Ecto neural progenitor cell (in vitro differentiated cells): Measurements from ENCODE around the gene CBFB.

ENCODE experiments used
- DNase-seq: peaks from one replicate; pipeline ENCODE4 v3.0.0-alpha.2; 2018; ENCODE audit warnings: low spot score

The CBFB gene

DNA sequence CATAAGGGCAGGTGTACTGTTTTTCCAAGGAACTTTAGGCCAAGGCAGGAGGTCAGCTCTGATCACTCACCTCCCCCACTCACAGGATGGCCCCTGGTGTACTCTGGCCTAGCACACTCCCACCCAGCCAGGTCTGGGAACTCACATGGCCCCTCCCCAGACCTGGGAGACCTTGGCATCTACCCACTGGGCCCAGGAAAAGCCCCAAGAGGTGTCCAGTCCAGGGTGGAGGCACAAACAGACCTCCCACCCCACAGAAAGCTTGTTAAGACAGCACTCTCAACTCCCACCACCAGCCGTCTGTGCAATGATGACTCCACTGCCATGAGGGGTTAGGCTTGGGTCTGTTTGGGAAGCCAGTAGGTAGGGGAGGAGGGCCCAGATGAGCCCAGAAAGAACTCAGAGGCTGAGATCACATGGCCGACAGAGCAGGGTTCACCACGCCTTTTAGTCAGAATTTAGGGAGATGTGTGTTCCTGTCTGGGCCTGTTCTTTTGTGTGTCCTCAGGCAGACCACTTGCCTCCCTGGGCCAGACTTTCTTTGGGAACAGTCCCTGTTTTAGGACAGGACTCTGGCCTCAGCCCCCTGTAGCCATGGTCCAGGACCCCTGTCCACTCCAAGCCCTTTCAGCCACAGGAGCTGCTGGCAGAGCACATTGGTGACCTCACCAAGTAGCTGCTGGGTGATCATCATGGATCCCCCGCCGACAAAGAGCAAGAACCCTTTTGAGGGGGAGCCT lies 12.1 kb upstream of the CBFB start:
- DNase-seq, result peak; percentile 42

DNA sequence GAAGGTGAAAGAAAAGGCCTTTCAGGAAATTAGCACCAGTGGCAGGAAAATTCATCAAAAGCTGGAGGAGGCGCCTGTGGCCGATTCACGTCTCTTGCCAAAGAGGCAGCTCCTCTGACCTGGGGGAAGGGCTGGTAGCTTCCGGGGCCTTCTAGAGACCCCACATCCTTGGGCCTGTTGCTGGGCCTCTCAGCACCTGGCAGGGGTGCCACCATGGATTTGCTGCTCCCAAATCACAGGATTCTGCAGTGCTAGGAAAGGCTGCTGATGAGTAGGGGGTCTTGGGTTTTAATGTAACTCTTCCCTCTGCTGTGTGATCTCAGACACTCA lies 11.6 kb upstream of the CBFB start:
- DNase-seq, result peak; percentile 39

DNA sequence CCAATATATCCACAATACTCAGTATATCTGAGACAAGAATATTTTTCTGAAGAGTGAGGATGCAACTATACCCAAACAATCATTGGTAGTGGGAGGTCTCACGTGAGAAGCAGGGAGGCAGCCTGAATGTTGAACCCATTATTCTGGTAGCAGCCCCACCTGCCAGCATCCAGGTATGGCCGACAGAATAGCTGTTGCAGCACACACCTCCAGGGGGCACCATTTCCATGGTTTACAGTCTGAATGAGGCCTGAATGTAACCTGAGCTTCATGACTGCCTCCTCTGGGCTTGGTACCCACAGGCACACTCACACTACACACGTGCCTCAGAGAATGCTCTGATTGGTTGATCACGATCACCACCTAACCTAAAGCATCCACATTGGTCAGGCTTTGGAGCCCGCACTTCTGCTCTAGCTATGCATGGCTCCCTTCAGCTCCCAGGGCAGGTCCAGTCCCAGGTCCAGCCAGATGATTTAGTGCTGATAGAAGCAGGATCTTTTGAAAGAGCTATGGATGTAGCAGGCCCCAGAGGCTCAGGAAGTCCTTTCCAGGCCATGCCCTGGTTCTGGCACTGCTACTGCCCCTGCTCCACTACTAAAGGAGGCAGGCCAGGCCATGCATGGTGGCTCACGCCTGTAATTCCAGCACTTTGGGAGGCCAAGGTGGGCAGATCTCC lies 11.0 kb upstream of the CBFB start:
- DNase-seq, result peak; percentile 87

DNA sequence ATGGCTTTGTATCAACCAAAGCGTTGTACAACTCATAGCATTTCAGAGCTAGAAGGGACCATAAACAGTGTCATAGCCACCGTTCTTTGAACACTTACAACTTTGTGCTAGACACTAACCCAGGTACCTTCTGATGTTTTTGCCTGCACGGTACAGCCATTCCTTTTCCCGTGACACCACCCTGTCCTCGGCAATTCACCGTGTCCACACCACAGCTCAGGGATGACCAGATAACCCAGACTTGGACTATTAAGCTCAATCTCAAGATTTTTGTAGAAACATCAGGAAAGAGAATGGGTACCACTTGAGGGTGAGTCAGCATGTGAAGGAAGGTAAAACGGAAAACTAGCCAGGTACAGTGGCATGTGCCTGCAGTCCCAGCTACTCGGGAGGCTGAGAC lies 9.8 kb upstream of the CBFB start:
- peak; percentile 10 for DNase-seq

DNA sequence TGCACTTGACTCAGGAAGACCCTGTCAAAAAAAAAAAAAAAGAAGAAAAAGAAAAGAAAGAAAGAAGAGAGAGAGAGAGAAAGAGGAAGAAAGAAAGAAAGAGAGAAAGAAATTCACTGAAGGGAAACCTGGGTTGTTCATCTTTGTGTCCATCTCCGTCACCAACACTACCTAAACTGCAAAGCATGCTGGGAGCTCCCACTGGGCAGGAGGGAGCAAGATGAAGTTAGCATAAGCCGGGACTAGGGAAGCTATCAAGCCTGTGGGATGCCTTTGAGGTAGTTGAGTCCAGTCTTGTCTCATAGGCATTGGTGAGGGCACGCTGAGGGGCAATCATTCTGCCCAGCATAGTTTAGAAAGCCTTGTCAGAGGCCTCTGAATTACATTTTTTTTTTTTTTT lies 7.6 kb upstream of the CBFB start:
- peak; percentile 26 for DNase-seq

DNA sequence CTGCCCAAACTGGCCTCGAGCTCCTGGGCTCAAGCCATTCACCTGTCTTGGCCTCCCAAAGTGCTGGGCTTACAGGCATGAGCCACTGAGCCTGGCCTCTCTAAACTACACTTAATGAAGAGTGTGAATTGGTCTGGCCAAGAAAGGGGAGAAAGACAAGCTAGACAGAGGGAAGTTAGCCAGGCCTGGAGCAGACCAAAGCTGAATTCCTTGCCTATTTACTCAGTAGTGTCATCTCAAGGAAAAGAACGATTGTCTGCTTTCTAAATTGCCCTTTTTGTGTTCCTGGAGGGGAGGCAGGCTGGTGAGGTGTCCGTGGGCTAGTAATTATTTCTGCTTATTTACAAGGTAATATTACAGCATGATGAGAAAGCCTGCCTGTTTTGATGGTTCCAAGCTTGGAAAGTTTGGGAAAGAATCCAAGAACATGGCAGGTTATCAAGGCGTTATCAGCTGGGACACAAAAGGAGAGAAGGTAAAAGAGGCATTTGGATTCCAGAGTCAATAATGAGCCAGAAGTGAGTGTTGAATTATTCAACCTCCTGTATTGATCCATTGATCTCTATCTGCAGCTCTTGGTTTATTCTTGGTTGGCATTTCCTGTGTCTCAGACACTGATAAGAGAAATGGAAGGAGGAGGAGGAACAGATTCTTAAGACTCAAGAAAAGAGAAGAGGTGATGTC lies 6.3 kb upstream of the CBFB start:
- DNase-seq, result no peak

DNA sequence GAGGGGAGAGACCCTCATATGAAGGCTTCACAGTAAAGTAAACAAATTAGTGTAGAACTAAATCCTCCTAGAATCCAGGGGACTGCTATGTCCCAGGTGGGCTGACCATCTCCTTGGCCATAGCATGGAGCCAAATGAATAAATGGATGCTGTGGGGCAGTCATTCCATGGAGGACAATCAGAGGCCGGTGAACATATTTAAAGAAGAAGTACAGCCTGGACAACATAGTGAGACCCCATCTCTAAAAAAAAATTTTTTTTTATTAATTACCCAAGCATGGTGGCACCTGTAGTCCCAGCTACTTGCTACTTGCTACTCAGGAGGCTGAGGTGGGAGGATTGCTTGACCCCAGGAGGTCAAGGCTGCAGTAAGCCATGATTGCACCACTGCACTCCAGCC lies 5.3 kb upstream of the CBFB start:
- no peak for DNase-seq

DNA sequence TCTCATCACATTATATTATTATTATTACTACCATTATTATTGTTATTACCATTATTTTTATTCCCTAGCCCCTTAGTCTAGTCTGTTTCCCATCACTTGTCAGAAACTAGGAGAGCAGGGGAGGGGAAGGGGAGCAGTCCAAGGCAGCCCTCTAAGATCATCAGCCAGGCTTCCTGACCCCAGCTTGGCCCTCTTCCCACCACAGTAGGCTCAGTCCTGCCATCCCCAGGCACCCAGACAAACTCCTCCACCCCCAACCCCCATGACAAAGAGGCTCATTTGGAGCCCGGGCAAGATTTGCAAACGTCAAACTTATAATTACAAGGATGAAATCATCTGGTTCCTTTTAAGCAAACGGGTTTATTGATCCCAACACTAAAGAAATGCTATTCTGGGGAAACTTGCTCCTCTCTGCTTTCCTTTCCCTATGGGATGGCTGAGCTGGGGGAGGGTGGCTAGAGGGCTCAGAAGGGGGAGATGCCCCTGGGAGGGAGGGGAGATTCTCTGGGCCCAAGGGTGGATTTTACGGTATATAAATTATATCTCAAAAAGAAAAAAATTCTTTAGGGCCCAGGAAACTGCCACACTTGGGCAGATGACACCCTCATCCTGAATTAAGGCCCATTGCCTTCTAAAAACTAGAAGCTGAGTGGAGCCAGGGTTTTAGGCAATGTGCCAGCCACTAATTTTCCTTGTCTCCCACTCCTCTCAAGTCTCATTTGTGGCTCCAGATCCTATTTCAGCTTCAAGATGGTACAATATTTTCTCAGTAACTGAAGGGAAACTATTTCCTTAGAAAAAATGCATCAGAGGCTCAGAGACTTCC lies 4.4 kb upstream of the CBFB start:
- DNase-seq, result peak; percentile 19

DNA sequence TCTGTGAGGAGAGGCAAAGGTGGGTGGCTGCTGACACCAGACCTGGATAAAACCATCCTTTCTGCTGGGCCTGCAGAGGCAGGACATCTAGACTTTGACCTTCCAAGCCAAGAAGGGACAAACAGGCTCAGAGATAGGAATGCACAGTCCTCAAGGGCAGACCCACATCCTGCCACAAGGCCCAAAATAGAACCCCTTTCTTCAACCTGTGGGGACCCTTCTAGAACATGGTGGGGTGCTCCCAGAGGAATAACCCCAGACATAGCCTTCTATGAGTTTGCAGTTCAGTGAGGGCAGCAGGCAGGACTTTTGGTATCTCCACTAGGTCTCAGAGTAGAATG lies 3.8 kb upstream of the CBFB start:
- peak; percentile 17 for DNase-seq

DNA sequence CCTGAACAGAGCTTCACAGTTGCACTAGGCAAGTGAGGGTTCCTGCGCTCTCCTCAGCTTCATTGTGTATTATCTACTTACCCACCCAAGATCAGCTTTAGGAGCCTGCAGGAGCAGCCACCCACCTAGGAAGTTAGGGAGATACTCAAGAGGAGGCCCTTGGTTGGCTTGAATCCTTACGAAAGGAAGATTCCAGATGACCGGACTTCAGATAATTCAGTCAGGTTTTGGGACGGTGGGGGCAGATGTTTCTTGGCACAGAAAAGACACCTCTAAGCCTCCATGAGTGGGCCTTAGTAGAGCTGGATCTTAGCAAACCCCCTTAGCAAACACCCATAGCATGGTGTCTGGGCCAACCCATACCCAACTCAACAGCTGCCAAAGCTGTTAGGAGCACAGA lies 2.4 kb upstream of the CBFB start:
- DNase-seq, result no peak

DNA sequence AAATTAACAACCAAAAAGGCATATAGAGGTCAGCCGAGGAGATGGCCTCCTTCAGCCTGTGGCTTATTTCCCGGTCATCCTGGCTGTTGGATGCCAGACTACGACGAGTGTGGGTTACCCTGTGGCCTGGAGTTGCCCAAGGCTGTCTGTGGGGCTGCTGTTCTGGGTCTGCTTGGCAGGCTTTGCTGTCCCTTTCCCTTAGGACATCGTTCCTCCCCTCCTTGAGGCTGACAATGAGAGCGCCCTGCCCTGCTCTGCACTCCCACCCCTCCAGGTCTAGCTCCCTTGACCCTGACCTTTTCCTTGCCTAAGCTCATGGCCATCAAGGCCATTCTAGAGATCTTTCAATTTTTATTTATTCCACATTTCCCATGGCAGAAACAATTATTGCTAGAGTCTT lies 1.9 kb upstream of the CBFB start:
- no peak for DNase-seq

DNA sequence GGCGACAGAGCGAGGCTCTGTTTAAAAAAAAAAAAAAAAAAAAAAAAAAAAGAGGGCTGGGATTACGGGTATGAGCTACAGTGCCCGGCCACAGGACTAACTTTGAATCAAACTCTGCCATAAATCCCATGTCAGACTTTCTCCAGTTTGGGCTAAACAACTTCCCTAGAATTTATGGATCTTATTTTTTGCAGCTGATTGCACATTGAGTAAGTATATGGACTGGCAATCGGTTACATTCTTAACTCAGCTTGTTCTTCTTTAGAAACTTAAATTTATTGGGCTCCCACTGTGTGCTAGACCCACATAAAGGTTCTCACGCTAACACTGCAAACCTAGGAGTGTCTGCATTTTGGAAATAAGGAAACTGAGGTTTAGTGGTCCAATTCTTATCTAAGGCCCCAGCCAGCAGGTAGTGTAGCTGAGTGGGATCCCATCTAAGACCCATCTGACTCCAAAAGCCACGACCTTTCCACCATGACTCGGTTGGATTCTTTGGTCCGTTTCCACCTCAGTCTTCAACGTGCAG lies 718 bp upstream of the CBFB start:
- no peak for DNase-seq

DNA sequence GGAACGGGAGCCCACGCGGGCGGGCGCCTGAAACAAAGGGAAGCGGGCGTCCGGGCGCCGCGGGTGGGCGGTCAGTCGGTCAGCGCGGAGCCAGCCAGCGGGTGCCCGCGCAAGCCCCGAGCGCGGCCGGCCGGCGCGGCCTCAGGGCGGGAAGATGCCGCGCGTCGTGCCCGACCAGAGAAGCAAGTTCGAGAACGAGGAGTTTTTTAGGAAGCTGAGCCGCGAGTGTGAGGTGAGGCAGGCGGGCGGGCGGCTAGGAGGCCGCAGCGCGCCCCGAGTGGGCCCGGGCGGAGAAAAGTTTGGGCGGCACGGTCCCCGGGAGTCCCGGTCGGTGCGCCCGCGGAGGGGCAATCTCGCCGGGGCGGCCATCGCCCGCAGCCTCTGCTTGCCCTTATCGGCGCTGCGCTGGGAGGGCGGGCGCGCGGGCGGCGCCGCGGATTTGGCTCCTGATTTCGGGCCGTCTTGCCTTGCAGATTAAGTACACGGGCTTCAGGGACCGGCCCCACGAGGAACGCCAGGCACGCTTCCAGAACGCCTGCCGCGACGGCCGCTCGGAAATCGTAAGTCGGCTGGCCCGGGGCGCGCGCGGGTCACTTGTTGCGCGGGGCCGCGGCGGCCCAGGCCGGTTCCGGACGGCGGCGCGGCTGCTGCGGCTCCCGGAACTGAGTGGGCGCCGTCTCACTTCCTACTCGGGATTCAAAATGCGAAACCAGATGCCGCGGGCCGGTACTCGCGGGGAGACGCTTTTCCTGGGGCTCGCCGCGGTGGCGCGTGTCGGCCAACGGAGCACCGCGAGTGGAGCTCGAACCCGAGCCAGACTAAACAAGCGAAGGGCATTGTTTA lies 526 bp downstream of the CBFB start:
- peak; percentile 77 for DNase-seq

DNA sequence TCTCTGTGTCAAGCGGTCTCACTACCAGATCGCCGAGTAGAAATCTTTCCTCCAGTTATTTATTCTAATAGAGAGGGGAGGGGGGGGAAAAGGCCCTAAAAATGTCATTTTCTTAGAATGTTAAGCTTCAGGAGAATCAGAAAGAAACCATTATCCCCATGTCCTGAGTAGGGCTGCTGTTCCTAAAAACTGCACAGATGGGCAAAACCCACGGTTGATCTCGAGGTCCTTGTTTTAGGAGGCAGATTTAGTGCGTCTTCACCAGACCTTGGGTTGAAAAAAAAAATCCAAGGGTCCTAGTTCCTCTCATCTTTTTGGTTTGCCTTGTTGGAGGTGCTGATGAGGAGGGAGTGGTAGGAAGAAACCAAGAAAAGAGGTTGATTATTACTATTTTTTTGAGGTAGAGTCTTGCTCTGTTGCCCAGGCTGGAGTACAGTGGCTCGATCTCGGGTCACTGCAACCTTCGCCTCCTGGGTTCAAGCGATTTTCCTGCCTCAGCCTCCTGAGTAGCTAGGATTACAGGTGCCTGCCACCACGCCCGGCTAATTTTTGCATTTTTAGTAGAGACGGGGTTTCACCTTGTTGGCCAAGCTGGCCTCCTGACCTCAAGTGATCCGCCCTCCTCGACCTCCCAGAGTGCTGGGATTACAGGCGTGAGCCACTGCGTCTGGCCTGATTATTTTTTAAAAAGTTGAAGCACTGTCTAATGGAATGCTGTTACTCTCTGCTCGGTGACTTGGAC lies 1.4 kb downstream of the CBFB start:
- DNase-seq, result no peak

DNA sequence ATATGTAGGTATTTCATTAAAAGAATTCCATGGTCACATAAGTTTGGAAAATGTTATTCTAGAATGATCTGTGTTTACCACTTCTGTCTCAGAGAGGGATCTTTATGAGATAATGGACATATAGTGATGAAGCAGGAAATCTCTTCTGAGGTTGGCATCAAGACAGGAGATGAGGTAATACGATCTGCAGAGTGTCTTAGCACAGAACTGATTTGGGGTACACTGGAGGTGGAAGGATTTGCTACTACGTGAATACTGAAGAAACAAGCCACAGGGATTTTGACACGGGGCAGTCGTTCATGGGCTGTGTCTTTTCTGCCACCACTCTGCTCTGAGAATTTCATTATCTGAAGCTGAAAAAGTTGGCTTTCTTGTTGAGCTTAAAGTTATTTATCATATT lies 5.5 kb downstream of the CBFB start:
- no peak for DNase-seq

DNA sequence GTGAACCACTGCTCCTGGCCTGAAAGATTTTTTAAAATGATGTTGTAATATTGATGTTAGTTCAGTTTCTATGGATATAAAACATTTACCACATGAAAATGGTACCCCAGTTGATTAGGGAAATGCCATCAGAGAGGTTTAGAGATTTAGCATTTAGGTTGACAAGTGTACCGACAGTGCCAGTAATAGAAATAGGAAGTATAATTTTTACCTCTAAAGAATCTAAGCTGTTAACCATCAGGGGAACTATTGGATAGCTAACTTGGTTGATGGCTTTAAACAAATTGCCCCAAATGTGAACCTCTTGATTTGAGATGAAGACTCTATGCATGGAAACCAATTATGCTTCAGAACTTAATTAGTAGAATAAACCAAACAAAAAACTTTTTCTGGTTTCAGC lies 6.4 kb downstream of the CBFB start:
- DNase-seq, result no peak

DNA sequence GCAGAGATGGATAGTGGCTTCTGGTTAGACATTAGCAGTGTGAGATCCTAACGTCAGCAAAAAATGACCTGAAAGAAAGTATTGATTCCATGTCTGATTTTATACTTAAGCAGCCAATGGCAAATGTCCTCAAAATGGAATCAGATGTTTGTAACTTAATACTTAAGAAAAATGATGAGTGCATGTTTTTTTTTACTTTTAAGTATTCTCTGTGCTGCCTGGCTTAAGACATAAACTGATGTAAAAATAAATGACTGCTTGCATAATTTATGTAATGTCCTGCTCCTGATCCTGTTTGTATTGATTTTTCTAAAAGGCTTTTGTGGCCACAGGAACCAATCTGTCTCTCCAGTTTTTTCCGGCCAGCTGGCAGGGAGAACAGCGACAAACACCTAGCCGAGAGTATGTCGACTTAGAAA lies 7.4 kb downstream of the CBFB start:
- no peak for DNase-seq

DNA sequence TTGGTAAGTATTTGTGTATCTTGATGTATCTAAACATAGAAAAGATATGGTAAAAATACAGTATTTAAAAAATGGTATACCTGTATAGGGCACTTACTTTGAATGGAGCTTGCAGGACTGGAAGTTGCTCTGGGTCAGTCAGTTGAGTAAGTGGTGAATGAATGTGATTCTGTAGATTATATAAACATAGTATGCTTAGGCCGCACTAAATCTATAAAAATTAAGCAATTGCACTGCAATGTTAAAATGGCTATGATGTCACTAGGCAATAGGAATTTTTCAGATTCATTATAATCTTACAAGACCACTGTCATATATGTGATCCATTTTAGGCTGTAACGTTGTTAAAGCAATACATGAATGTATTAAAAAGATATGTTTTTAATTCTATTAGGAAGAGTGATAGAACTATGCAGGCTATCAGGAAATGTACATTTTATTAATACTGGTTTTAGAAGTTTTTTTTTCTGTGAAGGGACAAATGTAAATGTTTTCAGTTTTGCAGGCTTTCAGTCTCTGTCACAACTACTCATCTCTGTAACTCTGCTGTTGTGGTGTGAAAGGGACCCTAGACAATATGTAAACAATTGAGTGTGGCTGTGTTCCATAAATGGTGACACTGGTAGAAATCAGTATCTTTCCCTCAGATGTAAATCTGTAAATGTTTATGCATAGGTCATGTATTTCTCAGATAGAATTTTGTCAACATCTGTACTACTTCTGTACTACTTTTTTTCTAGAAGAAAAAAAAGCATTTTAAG lies 10.5 kb downstream of the CBFB start:
- no peak for DNase-seq

DNA sequence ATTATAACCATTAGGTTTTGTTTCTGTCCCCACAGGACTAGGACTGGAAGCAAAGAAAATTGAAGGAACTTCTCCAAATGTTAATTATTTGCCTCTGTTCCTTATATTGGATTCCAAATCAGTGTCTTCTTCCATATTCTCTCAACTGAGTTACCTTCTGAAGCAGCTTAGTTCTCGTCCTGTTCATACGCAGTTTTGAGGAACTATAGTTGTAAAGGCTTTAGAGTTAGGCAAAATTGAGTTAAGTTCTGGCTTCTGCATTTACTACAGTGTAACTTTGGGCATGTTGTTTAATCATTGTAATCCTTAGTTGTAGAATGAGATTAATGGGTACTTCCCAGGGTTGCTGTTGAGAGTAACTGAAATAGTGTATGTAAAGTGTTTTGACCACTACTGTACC lies 11.2 kb downstream of the CBFB start:
- DNase-seq, result no peak

DNA sequence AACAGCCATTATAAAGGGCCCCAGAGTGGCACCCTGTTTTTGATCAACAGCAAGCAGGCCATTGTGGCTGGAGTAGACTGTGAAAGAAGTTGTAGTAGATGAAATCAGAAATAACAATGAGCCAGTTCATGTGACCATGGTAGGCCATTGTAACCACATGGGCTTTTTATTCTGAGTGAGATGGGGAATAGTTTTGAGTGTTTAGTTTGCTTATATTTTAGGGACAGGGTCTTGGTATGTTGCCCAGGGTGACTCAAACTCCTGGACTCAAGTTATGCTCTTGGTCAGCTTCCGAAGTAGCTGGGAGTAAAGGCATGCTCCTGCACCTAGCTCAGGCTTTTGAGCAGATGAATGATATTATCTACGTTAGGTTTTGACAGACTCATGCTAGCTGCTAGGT lies 12.0 kb downstream of the CBFB start:
- DNase-seq, result no peak
